Colonic mucosa (tissue), 4 donors: ENCODE data around the gene SCTR. TPM values are rescaled to one million over a fixed set of nuclear protein-coding genes. Genes with fewer than 3 reads are reported as not detected.

ENCODE experiments used
- DNase-seq: peaks from one replicate; pipeline ENCODE4 v3.0.0-alpha.2; 2020
- H3K27ac ChIP-seq: fragments of 200-600 bp; one replicate; pipeline ENCODE4 v1.8.0; 2021
- H3K27me3 ChIP-seq: fragments of 200-600 bp; one replicate; pipeline ENCODE4 v1.8.0; 2021
- H3K36me3 ChIP-seq: fragments of 200-600 bp; one replicate; pipeline ENCODE4 v1.8.0; 2021
- H3K4me1 ChIP-seq: fragments of 200-600 bp; one replicate; pipeline ENCODE4 v1.8.0; 2021; ENCODE audit warnings: mild to moderate bottlenecking
- H3K4me3 ChIP-seq: fragments of 200-600 bp; one replicate; pipeline ENCODE4 v1.8.0; 2021
- H3K9ac ChIP-seq, 2 donors: one replicate each; pipeline ENCODE4 v1.7.0; 2013; ENCODE audit warnings: control low read depth in 2 of 2, low read depth in 2 of 2, low read length in 2 of 2
- H3K9me3 ChIP-seq: fragments of 200-600 bp; one replicate; pipeline ENCODE4 v1.8.0; 2021
- CTCF ChIP-seq: fragments of 200-600 bp; IDR thresholded peaks from one replicate; pipeline ENCODE4 v1.8.0; 2022; ENCODE audit warnings: antibody characterized with exemption, mild to moderate bottlenecking
- intact Hi-C: fragments of 100-400 bp; cut with DNase I; formaldehyde crosslinking; loops from one replicate; pipeline ENCODE4 v1.14.1; 2022
- total RNA-seq, 2 donors: library from RNA; stranded (reverse); fragmentation: NEBNext Ultra II Directional in 1 of 2; extraction: Animal tissue kit (Norgen Biotek cat#: 25700) in 1 of 2; gene quantifications; one replicate each; pipeline ENCODE4 v1.2.1, GENCODE V29; 2021
- donor health status: healthy.
- donor health status: DM: no; HTN: no; CAD: no.
- donor health status: DM: no; HTN: no; CAD: no.

The SCTR gene
- total RNA-seq, 2 donors from 2014 or later, result 0.25 to 0.27 TPM

DNA sequence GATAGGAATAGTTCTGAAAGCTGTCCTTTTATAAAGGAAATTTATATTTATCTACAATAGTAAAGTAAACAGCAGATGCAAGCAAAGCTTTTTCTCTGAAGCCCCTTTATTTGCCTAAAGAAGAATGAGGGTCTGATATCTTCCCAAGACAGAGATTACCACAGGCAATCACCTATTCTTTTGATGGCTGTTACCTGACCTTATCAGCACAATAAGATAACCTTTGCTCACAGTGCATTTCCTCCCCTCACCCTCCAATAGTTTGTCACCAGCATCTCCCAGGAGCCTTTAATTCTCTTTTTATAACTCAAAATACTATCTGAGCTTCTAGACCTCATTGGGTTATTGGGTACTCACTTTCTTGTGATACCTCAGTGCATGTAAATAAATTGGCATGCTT, 13.5 kb upstream of the SCTR start:
- H3K9me3 ChIP-seq, result no peaks in the 10 kb centered on the region
- no peak overlapping the region for H3K9ac ChIP-seq
- TF ChIP-seq CTCF, result no peak
- no peak overlapping the region for H3K4me3 ChIP-seq
- H3K27ac ChIP-seq, result no peak overlapping the region
- intact Hi-C loops, result no loop called here
- H3K36me3 ChIP-seq, result no peaks in the 10 kb centered on the region
- DNase-seq, result no peak
- H3K27me3 ChIP-seq, result no peaks in the 10 kb centered on the region
- H3K4me1 ChIP-seq, result no peaks in the 10 kb centered on the region

GRCh38 chr2:119536707-119537106, 12.4 kb upstream of the SCTR start:
- H3K9ac ChIP-seq, result no peak overlapping the region
- no peaks in the 10 kb centered on the region for H3K27me3 ChIP-seq
- H3K27ac ChIP-seq, result no peak overlapping the region
- no peaks in the 10 kb centered on the region for H3K36me3 ChIP-seq
- no peak overlapping the region for H3K4me3 ChIP-seq
- intact Hi-C loops, result no loop called here
- H3K4me1 ChIP-seq, result no peaks in the 10 kb centered on the region
- DNase-seq, result no peak
- no peak for TF ChIP-seq CTCF
- no peaks in the 10 kb centered on the region for H3K9me3 ChIP-seq

DNA sequence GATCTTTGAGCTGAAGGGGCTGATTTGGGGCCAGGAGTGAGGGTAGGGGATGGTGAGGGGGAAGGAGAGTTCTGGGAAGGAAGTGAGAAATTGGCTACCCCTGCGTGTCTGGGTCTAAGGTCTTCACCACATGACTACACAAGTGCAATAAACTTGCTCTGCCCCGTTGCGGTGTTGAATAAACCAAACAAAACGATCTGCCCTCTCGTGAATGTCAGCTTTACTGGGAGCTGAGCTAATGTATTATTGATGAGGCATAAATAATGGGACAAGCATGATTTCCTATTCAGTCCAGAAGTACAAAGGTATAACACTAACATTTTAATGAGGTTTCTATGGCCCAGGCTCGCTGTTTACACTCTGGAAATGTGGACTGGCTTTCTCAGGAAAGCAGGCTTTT, 11.9 kb upstream of the SCTR start:
- no peaks in the 10 kb centered on the region for H3K27me3 ChIP-seq
- no peaks in the 10 kb centered on the region for H3K4me1 ChIP-seq
- intact Hi-C loops, result no loop called here
- no peak overlapping the region for H3K4me3 ChIP-seq
- no peak overlapping the region for H3K27ac ChIP-seq
- no peak for DNase-seq
- no peak overlapping the region for H3K9ac ChIP-seq
- TF ChIP-seq CTCF, result no peak
- H3K36me3 ChIP-seq, result no peaks in the 10 kb centered on the region
- H3K9me3 ChIP-seq, result no peaks in the 10 kb centered on the region

- Histone ChIP-seq H3K4me3 (no peak overlapping the region), H3K27me3 (no peaks in the 10 kb centered on the region), H3K4me1 (no peaks in the 10 kb centered on the region), H3K27ac (no peak overlapping the region), H3K9ac (no peak overlapping the region), H3K36me3 (no peaks in the 10 kb centered on the region), H3K9me3 (no peaks in the 10 kb centered on the region)
- intact Hi-C loops, result no loop called here
- no peak for TF ChIP-seq CTCF
- DNase-seq, result no peak
Measured at GRCh38 chr2:119533560-119533959, 9.3 kb upstream of the SCTR start.

- H3K4me1 ChIP-seq, result no peaks in the 10 kb centered on the region
- no peaks in the 10 kb centered on the region for H3K27me3 ChIP-seq
- no peaks in the 10 kb centered on the region for H3K36me3 ChIP-seq
- DNase-seq, result no peak
- no peak overlapping the region for H3K4me3 ChIP-seq
- intact Hi-C loops, result no loop called here
- H3K27ac ChIP-seq, result no peak overlapping the region
- no peaks in the 10 kb centered on the region for H3K9me3 ChIP-seq
- TF ChIP-seq CTCF, result no peak
- no peak overlapping the region for H3K9ac ChIP-seq
Measured at GRCh38 chr2:119531292-119531691, 7.0 kb upstream of the SCTR start.

DNA sequence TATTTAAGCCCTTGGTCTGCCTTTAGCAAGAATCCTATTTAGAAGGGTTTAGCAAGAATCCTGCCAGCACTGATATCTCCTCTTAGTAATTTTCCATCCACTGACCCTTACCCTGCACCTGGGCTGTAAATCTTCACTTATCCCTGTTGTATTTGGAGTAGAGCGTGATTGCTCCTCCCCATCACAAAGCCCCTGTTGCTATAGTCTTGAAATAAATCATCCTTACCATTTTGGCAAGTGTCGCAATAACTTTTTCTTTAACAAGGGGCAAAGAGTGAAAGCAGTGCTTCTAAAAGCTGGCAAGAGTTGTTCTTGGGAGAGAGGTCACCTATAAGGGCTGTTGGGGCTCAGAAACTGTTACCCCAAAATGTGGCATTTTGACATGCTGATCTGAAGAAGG, 3.7 kb upstream of the SCTR start:
- no peaks in the 10 kb centered on the region for H3K9me3 ChIP-seq
- intact Hi-C loops, result no loop called here
- no peak overlapping the region for H3K4me3 ChIP-seq
- TF ChIP-seq CTCF, result no peak
- no peak for DNase-seq
- H3K9ac ChIP-seq, result no peak overlapping the region
- H3K36me3 ChIP-seq, result no peaks in the 10 kb centered on the region
- H3K27me3 ChIP-seq, result peaks cover 15% of the 10 kb centered on the region
- H3K4me1 ChIP-seq, result no peaks in the 10 kb centered on the region
- no peak overlapping the region for H3K27ac ChIP-seq
